Measurements from ENCODE around the gene RPH3AL.

The RPH3AL gene

DNA sequence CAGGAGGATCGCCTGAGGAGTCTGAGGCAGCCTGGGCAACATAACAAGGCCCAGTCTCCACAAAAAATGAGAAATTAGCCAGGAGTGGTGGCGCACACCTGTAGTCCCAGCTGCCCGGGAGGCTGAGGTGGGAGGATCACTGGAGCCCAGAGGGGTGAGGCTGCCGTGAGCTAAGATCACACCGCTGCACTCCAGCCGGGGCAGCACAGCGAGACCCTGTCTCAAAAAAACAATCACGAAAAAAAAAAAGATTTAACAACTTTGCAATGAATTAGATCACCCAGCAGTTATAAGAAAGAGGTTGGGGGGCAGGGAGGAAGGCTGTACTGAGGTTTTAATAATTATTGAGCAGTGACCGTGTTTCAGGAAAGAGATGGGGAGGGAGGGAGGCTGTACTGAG is 49.4 kb downstream of the RPH3AL start:
- H3K4me3 ChIP-seq (ENCODE audit: low read depth, low read length): no peak overlapping the region

DNA sequence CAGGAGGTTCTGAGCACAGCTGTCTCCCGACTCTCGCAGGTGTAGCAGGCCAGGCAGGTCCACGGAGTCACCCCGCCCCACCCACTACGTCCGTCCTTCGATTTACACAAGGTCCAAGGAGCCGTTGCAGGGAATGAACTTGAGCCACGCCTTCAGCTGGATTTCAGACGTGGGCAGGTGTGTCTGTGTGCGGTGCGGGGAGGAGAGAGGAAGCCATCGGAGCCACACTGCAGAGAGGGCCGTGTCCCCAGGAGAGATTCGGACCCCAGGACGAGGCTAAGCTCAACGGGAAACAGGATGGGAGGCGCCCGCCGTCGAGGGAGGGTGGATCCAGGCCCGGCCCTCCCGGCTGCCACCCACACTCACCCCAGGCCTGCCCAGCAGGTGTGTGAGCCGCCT is 50.3 kb downstream of the RPH3AL start:
- no peak overlapping the region for H3K4me3 ChIP-seq (ENCODE audit: low read depth, low read length)

DNA sequence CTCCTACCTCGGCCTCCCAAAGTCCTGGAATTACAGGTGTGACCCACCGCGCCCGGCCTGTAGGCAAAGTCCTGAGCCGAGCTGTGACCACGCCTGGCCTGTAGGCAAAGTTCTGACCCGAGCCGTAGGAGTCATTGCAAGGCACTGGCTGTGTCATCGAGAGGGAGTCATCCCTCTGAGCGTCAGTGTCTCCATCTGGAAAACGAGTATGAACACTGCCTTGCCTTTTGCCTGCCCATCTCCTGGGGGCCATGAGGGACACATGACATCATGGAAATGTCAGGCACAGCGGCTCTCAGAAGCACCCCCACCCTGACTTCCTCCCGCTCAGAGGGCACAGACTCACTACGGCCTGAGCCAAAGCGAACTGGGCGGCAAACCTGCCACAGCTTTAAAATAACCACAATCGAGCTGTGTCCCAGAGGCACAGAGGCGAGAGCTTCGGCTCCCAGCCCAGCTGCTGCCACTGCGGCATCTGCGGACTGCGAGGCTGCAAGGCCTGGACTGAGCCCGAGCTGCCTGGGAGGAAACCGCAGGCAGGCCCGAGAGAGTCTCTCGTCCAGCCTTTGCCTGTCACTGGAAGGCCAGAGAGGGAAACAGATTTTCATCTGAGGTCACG is 50.8 kb downstream of the RPH3AL start:
- H3K4me3 ChIP-seq (ENCODE audit: low read depth, low read length): no peak overlapping the region

DNA sequence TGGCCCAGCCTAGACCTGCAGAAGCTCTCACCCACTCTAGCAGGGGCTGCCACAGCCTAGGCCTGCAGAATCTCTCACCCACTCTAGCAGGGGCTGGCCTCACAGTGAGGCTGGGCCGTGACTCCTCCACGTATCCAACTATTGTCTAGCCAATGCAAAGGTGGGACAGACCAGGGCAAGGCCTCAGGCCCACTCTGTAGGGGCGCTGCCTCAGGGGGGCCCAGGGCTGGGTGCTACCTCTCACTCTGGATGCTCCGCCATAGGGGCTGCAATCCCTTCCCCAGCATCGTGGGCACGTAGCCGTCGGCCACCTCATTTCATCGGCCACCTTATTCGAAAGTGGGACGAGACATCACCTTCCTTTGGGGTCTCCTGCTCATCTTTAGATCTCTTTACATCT is 51.7 kb downstream of the RPH3AL start:
- no peak overlapping the region for H3K4me3 ChIP-seq (ENCODE audit: low read depth, low read length)

DNA sequence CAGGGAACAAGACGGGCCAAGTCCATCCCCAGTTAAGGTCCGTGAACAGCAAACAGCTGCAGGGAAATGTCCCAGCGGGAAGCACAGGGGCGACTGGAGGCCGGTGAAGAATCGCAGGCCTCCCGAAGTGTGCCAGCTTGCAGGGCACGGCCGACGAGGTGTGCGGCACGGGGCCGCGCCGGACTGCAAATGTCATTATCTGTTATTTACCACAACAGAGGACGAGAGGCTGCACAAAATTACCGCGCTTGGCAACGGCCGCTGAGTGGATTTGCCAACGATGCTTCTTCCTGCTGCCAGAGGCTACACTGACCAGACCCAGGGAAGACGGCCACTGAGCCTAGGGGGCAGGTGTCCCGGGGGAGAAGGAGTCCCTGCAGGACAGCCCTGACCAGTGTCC is 53.1 kb downstream of the RPH3AL start:
- no peak overlapping the region for H3K4me3 ChIP-seq (ENCODE audit: low read depth, low read length)

DNA sequence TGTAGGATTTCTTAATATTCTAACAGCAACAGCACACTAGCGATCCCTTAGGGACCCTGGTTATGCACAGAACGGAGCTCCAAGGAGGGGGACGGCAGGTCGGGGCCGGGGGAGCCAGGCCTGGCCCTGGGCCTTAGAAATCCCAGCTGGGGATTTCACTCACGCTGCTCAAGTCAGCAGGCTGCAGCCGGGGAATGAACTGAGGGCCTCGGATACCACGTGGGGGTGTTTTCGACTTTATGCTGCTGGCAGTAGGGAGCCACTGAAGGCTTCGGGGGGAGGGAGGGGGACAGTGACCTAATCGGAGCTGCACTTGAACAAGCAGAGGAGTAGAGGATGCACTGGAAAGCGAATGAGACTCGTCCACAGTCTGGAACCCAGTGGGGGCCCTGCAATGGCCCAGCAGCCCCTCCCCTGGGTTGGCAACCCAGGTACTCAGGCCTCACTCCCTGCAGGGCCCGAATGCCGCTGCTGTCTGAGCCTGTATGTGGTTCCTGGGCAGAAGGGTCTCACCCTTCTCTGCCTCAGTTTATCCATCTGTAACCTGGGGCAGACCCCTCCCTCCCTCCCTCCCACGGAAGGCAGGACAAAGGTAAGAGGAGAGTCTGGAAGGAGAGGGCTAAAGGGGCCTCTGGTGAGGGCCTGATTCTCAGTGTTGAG is 53.7 kb downstream of the RPH3AL start:
- H3K4me3 ChIP-seq (ENCODE audit: low read depth, low read length): no peak overlapping the region

DNA sequence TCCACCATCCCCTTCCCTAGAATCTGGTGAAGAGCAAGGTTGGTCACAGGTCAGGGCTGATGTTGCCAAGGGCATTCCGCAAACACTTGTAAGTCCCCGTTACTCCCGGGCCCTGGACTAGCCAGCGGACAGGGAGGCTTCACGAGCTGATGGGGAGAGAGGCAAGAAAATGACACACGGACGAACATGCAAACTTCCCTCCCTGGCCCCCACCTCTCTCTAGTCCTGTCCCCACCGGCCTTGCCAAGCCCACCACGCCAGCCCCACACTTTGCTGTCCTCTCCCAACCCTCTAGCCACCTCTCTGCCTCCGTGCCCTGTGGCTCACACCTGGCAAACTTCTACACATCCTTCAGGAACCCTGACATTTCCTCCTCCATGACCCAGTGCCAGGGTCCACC is 54.8 kb downstream of the RPH3AL start:
- no peak overlapping the region for H3K4me3 ChIP-seq (ENCODE audit: low read depth, low read length)

DNA sequence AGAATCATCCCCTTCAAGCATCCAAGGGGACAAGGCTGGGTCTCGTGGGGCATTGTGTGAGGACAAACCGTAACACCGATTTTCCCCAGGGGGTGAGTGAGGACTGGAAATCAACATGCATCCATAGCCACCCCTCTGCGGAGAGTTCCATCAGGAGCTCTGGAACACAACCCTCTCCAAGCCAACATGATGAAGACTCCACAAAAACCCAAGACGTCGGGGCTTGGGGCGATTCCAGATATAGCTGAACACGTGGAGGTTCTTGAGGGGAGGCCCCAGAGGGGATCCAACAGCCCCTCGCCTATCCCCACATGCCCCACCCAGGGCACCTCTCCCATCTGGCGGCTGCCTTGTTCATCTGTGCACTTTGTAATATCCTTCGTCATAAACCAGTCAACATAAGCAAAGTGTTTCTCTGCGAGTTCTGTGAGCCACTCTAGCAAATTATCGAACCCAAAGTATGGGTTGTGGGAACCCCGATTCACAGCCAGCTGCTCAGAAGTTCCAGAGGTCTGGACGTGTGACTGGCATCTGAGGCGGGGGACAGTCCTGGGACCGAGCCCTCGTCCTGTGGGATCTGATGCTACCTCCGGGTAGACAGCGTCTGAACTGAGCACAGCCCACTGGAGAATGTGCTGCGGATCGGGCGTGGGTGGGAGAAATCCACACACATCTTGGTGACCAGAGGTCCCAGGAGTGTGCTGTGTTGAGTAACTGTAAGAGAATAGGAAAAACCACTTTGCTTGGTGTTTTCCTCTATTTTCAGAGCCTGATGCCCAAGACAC is 55.5 kb downstream of the RPH3AL start:
- no peak overlapping the region for H3K4me3 ChIP-seq (ENCODE audit: low read depth, low read length)

DNA sequence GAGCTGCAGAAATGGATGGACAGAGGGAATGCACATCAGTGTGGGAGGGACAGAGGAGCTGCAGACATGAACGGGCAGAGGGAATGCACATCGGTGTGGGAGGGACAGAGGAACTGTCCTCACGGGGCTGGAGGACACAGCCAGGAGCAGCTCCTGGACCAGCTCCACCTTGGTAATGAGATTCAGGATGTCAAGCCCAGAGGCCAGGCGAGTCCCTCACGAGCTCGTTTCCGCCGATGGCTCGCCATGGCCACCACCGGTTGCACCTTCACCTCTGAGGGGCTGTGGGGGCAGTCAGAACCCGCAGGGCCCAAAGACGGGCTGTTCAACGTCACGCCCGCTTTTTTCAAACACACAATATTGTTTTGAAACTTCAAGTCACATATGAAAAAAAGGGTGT is 56.2 kb downstream of the RPH3AL start:
- no peak overlapping the region for H3K4me3 ChIP-seq (ENCODE audit: low read depth, low read length)

DNA sequence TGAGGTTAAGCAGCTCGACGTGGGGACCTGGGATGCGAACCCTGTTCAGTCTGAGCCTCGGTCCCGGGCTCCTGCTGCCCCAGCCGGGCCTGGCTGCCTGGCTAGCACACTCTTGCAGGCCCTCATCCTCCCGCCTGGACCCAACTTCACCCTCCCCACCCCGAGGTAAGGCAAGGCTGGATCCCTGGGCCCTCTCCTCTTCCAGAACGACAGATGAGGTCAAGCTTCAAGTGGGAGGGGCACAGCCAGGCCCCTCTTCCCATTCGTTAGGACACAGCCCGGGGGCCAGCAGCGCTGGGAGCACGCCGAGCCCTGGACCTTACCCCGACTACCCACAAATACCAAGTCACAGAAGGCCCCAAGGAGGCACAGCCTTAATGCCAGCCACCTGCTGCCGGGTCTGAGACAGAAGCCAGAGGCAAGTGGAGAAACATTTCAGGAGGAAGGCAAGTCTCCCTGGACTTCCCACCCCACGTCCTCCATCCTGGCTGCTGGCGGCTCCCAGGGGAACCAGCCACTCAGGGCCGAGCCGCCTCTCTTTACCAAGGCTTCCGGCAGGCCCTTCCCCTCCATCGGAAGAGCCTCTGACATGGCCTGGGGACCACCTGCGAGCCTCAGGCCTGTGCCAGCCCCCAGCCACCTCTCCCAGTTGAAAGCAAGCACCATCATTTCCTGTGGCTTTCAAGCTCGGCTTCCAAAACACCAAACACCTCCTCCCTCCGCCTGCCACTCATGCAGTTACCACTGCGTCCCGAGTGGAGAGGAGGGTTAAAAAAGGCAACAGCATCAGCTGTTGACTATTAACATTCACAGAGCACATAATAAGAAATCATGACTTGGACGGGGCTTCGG is 59.9 kb downstream of the RPH3AL start:
- H3K4me3 ChIP-seq (ENCODE audit: low read depth, low read length): no peak overlapping the region

DNA sequence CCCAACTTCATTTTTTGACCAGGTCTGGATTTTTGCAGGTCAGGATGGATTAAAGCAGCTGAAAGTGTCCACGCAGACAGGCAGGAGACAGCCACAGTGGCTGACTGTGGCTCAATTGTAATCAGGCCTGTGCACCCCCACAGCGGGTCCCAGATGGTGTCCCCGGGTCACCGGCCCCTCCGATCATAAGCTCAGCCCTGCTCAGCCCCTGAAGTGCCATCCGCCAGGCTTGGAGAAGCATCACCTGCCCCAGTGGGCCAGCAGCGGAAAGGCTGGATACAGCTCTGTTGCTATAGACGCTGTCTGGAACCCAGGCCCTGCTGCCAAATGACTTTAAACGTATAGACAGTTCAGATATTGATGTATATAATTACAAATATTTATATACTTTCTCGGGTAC is 60.6 kb downstream of the RPH3AL start:
- no peak overlapping the region for H3K4me3 ChIP-seq (ENCODE audit: low read depth, low read length)

DNA sequence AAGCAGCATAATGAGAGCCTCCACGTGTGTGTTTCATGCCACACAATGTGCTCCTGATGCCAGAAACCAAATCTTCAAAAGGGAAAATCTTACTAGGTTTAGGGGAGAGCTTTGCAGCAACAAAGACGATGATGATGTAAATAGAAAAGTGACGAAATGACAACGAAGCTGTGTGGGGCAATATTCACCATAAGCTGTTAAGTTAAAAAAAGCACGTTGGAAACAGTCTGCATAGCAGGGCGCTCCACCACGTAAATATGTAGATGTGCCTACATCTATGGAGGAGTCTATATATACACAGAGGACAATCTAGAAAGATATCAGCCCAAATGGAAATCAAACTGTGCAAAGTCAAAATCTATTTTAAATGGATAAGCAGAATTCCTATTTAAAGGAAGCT is 61.0 kb downstream of the RPH3AL start:
- no peak overlapping the region for H3K4me3 ChIP-seq (ENCODE audit: low read depth, low read length)

DNA sequence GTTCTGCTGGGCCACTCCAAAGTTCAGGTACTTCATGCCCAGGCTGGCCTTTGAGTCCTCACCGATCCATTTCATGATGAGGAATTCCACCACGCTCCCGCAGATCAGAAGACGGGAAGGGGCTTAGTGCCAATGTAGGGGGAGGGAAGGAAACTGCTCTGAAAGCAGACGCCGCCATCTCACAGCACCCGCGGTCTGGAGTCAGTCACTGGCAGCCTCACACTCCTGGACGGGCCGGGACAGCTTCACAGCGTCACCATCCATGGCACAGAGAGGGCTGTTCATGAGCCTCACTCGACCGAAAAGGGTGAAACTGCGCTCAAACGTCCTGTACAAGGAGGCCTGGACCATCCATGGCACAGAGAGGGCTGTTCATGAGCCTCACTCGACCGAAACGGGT is 62.0 kb downstream of the RPH3AL start:
- H3K4me3 ChIP-seq (ENCODE audit: low read depth, low read length): no peak overlapping the region

DNA sequence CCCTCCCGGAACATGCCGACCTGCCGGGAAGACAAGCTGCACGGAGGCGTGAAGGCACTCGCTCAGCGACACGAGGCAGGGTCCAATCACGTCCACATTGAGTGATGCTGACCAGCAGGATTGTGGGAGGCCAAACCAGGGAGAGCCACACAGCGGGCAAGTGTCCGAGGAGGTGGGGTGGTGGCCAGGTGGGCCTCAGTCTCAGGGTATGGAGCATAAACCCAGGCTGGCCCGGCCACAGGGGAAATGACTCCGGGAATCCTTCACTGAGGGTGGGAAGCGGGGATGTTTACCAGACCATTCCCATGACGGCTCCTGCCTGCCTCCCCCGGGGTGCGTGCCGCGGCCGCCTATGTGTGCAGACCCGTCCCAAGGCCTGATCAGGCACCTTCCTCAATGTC is 62.5 kb downstream of the RPH3AL start:
- H3K4me3 ChIP-seq (ENCODE audit: low read depth, low read length): no peak overlapping the region

DNA sequence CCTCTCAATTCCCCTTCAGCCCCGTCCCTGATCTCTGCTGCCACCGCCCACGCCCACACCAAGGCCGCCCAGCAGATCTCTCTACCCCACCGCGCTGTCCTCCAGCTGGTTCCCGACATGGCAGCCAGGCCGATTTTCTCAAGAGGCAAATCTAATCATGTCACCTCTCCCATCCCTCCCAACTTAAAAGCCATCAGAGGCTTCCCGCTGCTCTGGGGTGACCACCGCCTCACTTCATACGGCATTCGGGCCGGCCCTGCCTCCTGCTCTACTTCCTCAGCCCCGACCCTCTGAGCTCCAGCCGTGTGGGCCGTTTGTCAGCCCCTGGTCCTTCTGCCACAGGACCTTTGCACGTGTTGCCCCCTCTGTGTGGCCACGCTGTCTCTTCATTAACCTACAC is 63.2 kb downstream of the RPH3AL start:
- no peak overlapping the region for H3K4me3 ChIP-seq (ENCODE audit: low read depth, low read length)

DNA sequence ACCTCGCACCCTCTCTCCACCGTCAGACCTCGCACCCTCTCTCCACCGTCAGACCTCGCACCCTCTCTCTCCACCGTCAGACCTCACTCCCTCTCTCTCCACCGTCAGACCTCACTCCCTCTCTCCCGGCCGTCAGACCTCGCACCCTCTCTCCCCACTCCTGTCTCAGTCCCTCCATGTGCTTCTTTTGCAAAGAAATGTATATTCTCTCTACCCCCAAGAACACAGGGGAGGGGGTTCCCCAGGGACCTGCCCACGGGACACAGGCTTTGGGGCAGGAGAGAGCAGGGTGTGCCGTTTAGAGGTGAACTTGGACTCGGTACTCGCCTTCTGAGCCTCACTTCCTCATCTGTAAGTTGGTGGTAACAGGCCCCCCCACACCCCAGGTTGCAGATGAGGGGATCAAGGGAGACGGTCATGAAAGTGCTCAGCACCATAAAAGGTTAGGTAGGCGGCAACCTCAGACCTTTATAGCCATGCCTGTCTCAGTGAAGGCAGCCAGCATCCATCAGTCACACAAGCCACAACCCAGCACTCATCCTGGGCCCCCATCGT is 63.7 kb downstream of the RPH3AL start:
- no peak overlapping the region for H3K4me3 ChIP-seq (ENCODE audit: low read depth, low read length)

DNA sequence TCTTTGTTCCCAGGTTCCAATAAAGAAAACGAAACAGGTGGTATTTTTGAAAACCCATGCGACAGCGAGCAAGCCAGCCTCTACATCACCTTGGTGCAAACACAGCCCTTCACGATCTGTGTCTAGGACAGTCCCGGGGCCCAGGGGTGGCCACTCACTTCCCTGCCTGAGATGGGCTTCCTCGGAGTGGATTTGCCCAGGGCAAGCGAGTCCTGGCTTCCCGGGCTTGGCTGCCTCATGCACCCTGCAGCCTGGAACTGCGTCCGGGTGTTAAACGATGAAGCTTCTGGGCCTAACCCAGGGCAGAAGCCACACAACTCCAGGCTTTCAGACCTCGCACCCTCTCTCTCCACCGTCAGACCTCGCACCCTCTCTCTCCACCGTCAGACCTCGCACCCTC is 66.0 kb downstream of the RPH3AL start:
- no peak overlapping the region for H3K4me3 ChIP-seq (ENCODE audit: low read depth, low read length)

DNA sequence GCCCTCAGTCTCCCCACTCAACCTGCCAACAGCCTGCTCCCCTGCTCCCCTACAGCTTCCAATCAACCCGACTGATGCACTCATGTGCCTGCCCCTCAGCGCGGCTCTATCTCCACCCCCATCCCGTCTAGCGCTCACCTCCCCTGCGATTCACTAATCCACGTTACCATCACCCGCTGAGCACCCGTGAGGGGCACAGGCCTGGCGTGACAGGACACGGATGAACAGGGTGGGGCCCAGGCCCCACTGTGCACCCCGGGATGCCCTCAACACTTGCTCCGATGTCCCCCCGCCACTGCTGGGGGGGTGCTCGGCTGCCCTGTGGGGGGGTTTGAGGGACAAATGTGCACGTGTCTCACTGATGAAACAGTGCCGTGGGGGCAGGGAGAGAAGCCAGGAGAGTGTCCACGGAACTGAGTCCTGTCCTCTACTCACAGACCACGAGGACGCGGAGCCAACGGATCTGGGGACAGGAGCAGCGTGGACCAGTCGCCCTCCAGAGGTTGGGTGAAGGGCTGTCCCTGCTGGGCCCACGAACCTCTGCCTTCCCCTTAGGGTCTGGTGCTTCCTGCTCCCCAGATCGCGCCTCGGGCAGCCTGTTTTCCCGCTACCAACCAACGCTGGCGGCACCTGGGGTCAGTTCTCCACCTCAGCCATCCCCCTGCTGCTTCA is 66.7 kb downstream of the RPH3AL start:
- H3K4me3 ChIP-seq (ENCODE audit: low read depth, low read length): no peak overlapping the region

DNA sequence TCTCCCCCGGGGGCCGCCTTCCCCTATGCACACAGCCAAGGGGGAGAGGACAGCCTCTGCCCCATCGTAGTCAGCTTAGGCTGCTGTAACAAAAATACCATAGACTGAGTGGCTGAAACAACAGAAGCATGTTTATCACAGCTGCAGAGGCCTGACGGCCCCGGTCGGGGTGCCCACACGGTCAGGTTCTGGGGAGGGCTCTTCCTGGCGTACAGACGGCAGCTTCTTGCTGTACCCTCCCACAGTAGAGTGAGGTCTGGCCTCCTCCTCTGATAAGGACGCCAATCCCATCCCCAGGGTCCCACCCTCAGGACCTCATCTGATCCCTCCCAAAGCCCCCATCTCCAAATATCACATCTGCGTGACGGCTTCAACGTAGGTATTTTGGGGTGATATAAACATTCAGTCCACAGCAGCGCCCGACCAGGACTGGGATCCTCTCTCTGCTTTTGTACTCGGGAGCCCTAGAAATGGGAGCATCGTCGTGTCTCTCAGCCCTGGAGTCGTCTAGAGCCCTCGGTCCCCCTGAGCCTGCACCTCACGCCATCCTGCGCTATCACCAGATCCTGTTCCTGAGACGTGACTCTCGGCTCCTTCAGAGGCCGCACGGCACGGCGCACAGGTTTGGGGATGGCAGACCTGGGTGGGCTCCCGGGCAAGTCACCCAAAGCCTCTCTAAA is 67.8 kb downstream of the RPH3AL start:
- H3K4me3 ChIP-seq (ENCODE audit: low read depth, low read length): no peak overlapping the region
